Adrenal gland (tissue), 12 donors: ENCODE measurements around the gene NRXN2. TPM values are rescaled to one million over a fixed set of nuclear protein-coding genes. Genes with fewer than 3 reads are reported as not detected.

Source experiments
- DNase-seq, 7 donors: peaks; one replicate each; pipeline ENCODE4 v3.0.0-alpha.2; 2019 to 2020
- H3K27ac ChIP-seq, 5 donors: fragments of 200-600 bp; sonication (generic) in 4 of 5; 1 replicate in 3 of 5; 2 replicates in 2 of 5; pipeline versions ENCODE4 v1.5.1 to v1.8.0; 2016 to 2020; ENCODE audit warnings: mild to moderate bottlenecking in 1 of 5
- H3K27me3 ChIP-seq: fragments of 200-600 bp; 2 replicates; pipeline ENCODE4 v1.8.0; 2021
- H3K36me3 ChIP-seq, 2 donors: fragments of 200-600 bp; replicated peaks in 1 of 2; 1 replicate in 1 of 2; 2 replicates in 1 of 2; pipeline versions ENCODE4 v1.5.1 to v1.8.0; 2018 to 2022
- H3K4me1 ChIP-seq, 2 donors: fragments of 200-600 bp; replicated peaks in 1 of 2; 1 replicate in 1 of 2; 2 replicates in 1 of 2; pipeline versions ENCODE4 v1.5.1 to v1.8.0; 2018 to 2021
- H3K4me3 ChIP-seq, 4 donors: fragments of 200-600 bp; sonication (generic) in 3 of 4; one replicate each; pipeline ENCODE4 v1.5.1; 2016 to 2018
- H3K9me3 ChIP-seq, 3 donors: fragments of 200-600 bp; sonication (generic) in 1 of 3; replicated peaks in 1 of 3; 1 replicate in 2 of 3; 2 replicates in 1 of 3; pipeline versions ENCODE4 v1.5.1 to v1.8.0; 2016 to 2021
- CTCF ChIP-seq, 6 experiments: fragments of 450-650 bp in 4 of 6; fragments of 200-600 bp in 2 of 6; sonication (generic) in 1 of 6; IDR thresholded peaks; 1 replicate in 5 of 6; 2 replicates in 1 of 6; pipeline versions ENCODE4 v1.5.1 to v1.8.0; 2016 to 2021; ENCODE audit warnings: antibody characterized with exemption in 6 of 6, mild to moderate bottlenecking in 2 of 6, moderate library complexity in 1 of 6
- POLR2A ChIP-seq, 2 donors: fragments of 450-650 bp; IDR thresholded peaks; one replicate each; pipeline ENCODE4 v1.6.1; 2017; ENCODE audit warnings: antibody characterized with exemption in 2 of 2, mild to moderate bottlenecking in 2 of 2, moderate library complexity in 1 of 2
- WGBS, 4 donors: extraction: QIAGEN DNeasy Blood & Tissue Kit in 2 of 4; methylation state at CpG; one replicate each; pipeline versions ENCODE4 v1.1.5 to v1.1.7; 2013 to 2017; 5-methylcytosine and 5-hydroxymethylcytosine counted together
- intact Hi-C, 2 donors: fragments of 100-400 bp; cut with DNase I; formaldehyde crosslinking; loops; one replicate each; pipeline versions ENCODE4 v1.14.1 to v1.15.0; 2022 to 2023
- polyA plus RNA-seq, 3 donors: library from polyadenylated mRNA; stranded (reverse); fragments of 200-250 nt in 2 of 3; fragments of 350-450 nt in 1 of 3; fragmentation: Illumina TruSeq in 1 of 3; extraction: RNeasy Lipid Tissue Mini Kit (QIAGEN cat#74804) in 1 of 3; gene quantifications; one replicate each; pipeline ENCODE4 v1.2.3, GENCODE V29; 2013 to 2014
- total RNA-seq, 9 donors: library from RNA; depleted of rRNA in 4 of 9; stranded (reverse); fragments of >200 nt in 4 of 9; fragments of 120-200 nt in 1 of 9; fragmentation: NEBNext Ultra II Directional in 1 of 9; extraction: Animal tissue kit (Norgen Biotek cat#: 25700) in 1 of 9; gene quantifications; one replicate each; pipeline versions ENCODE4 v1.1.0 to v1.2.4, GENCODE V29; 2013 to 2023
- donor health status: healthy with polysubstance abuse.
- donor health status: Bipolar disorder and iron deficiency.
- donor health status: DM: yes; HTN: yes; CAD: no.
- donor health status: DM: no; HTN: no; CAD: no.
- donor health status: DM: no; HTN: no; CAD: no.
- donor health status: DM: yes; HTN: yes; CAD: no.

Gene NRXN2
- total and polyA plus RNA-seq, 12 donors: 1.7 to 17.1 (median 4.9) TPM

DNA sequence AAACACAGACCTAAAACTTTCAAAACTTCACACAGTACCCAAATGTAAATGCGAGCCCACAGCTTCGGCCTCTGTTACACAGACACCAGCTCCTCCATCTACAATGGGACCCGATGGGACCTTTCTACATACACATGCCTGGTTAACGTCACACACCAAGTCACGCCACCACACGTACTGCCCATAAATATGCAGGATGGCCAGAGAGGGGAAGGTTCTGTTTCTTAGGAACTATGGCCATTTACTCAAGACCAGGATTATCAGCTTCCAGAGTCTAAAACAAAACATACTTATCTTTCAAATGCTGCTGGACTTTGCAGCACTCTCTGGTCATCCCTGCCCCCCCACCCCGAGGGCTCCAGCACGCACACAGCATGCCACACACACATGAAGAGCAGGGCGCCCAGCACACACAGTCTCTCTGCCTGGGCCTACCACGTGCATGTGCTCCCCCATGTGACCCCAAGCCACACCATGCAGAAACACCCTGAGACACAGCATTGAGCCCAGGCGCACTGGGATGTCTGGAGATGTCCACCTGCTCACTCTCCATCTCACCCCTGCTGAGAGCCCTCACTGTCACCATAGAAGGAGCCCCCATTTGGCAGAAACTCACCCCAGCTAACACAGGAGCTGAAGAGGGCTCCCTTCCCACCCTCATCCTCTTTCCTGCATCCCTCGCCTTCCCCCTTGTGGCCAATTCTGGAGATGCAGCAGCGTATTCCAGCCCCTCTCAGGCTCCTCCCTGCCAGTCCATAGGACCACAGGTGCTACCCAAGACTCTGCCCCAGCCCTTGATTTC is 70.2 kb downstream of the NRXN2 start:
- peak; percentile 69 to 90 (median 82) for DNase-seq
- H3K36me3 ChIP-seq: no peaks in the 10 kb centered on the region
- no peak overlapping the region for H3K27ac ChIP-seq
- WGBS, 4 donors: 48 to 56% (median 54%) methylated on average over 8 to 13 of the region's 13 CpGs
- H3K9me3 ChIP-seq: no peaks in the 10 kb centered on the region
- TF ChIP-seq CTCF (IDR thresholded peaks at IDR 0.05): peak; percentile 86 to 96 (median 92)
- no peak for TF ChIP-seq POLR2A (IDR thresholded peaks at IDR 0.05)
- H3K4me3 ChIP-seq: no peak overlapping the region
- H3K27me3 ChIP-seq: no peaks in the 10 kb centered on the region
- no peaks in the 10 kb centered on the region for H3K4me1 ChIP-seq
- intact Hi-C loops: loop anchor here (2.0 to 10.0 kb wide), 4 partner anchors 100 to 298 kb away; partner anchors contain the start of gene RPS6KA4 (in 2 of the 2)

- no peaks in the 10 kb centered on the region for H3K9me3 ChIP-seq
- H3K4me1 ChIP-seq: no peaks in the 10 kb centered on the region
- no peak overlapping the region for H3K4me3 ChIP-seq
- 56 to 71% (median 68%) methylated on average over 11 to 18 of the region's 18 CpGs for WGBS, 4 donors
- no peaks in the 10 kb centered on the region for H3K36me3 ChIP-seq
- no peaks in the 10 kb centered on the region for H3K27me3 ChIP-seq
- intact Hi-C loops: loop anchor here (2.0 to 10.0 kb wide), 4 partner anchors 94 to 296 kb away; partner anchors contain the start of gene RPS6KA4 (in 2 of the 2)
- no peak overlapping the region for H3K27ac ChIP-seq
- TF ChIP-seq CTCF (IDR thresholded peaks at IDR 0.05) (peak; percentile 13 to 42 (median 26)), POLR2A (IDR thresholded peaks at IDR 0.05) (no peak)
- peak in 1 of 7 donors; percentile 29 for DNase-seq
Observed at GRCh38 chr11:64650923-64651523, 72.0 kb downstream of the NRXN2 start.

DNA sequence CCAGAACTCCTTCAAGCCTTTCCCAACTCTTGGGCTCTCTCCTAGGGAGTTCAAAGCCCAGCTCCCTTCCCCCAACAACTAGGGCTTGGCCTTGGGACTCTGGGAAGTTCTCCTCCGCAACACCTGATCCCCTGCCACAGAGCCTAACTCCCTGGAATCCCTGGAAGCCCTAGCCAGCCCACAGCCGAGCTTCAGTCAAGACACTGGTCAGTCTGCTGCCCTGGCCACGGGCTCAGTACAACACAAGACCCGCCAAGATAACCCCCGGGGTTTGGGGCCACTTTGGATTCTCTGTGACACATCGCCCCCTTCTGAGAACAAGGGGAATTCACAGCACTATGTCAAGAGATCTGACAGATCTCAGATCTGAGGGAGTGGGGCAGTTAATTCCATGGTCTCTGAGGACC is 73.7 kb downstream of the NRXN2 start:
- Histone ChIP-seq H3K4me1 (no peaks in the 10 kb centered on the region), H3K36me3 (no peaks in the 10 kb centered on the region), H3K9me3 (no peaks in the 10 kb centered on the region), H3K27me3 (peaks cover 2% of the 10 kb centered on the region), H3K4me3 (no peak overlapping the region), H3K27ac (no peak overlapping the region)
- DNase-seq: peak in 1 of 7 donors; percentile 29
- 21 to 39% (median 28%) methylated on average over 4 to 6 of the region's 6 CpGs for WGBS, 4 donors
- intact Hi-C loops: no loop called here
- TF ChIP-seq POLR2A (IDR thresholded peaks at IDR 0.05): no peak
- peak in 5 of 6 experiments; percentile 30 to 56 (median 45) for TF ChIP-seq CTCF (IDR thresholded peaks at IDR 0.05)

- Histone ChIP-seq H3K4me3 (no peak overlapping the region), H3K27me3 (peaks cover 8% of the 10 kb centered on the region), H3K9me3 (no peaks in the 10 kb centered on the region), H3K27ac (no peak overlapping the region), H3K4me1 (no peaks in the 10 kb centered on the region), H3K36me3 (no peaks in the 10 kb centered on the region)
- WGBS, 4 donors: 80 to 92% (median 87%) methylated on average over 9 of the region's 9 CpGs
- DNase-seq: no peak
- intact Hi-C loops: no loop called here
- no peak for TF ChIP-seq POLR2A (IDR thresholded peaks at IDR 0.05)
- TF ChIP-seq CTCF (IDR thresholded peaks at IDR 0.05): no peak
Observed at GRCh38 chr11:64648551-64648950, 74.4 kb downstream of the NRXN2 start.
